ENCODE measurements around the gene IL10RA. TPM values are rescaled to one million over a fixed set of nuclear protein-coding genes. Genes with fewer than 3 reads are reported as not detected.

IL10RA gene
- total and polyA plus RNA-seq, 3 donors from 2014 or later, result 3.6 to 12.8 (median 7.6) TPM

DNA sequence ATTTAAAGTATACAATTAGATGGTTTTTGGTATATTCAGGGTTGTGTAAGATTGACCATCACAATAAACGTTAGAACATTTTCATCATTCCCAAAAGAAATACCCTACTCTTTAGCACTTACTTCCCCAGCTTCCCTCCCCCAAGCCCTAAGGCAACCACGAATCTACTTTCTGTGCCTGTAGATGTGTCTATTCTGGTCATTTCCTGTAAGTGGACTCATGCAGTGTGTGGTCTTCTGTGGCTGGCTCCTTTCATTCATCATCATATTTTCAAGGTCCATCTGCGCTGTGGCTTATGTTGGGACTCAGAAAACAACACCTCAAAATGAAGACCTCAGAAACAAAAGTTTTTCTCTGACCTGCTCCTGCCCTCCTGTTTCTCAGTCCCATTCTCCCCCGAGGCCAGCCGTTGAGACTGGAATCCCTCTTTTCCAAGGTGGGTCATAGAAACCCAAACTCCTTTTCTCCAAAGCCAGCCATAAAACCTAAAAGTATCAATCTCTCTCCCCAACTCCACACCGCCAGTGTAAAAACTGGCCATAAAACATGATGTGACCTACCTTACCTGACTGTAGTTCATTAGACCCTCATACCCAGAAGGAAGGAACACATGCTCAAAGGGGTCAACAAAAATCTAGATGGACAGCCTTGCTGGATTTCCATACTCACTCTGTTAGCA, 44.1 kb upstream of the IL10RA start:
- H3K27me3 ChIP-seq, result no peaks in the 10 kb centered on the region
- DNase-seq, result no peak
- no peaks in the 10 kb centered on the region for H3K4me1 ChIP-seq
- no peaks in the 10 kb centered on the region for H3K36me3 ChIP-seq (ENCODE audit: low read depth, missing control alignments)
- no peak overlapping the region for H3K27ac ChIP-seq
- TF ChIP-seq CTCF (IDR thresholded peaks at IDR 0.05), result no peak
- TF ChIP-seq POLR2A (IDR thresholded peaks at IDR 0.05), result no peak
- intact Hi-C loops (cut with DNase I; ENCODE audit: low total_unique reads), result loop anchor here (10.0 kb wide), 1 partner anchor 113 kb away; no protein-coding TSS in a partner anchor
- no peaks in the 10 kb centered on the region for H3K9me3 ChIP-seq
- WGBS, 2 donors, result 91 to 92% methylated on average over 6 of the region's 6 CpGs
- no peak overlapping the region for H3K4me3 ChIP-seq

DNA sequence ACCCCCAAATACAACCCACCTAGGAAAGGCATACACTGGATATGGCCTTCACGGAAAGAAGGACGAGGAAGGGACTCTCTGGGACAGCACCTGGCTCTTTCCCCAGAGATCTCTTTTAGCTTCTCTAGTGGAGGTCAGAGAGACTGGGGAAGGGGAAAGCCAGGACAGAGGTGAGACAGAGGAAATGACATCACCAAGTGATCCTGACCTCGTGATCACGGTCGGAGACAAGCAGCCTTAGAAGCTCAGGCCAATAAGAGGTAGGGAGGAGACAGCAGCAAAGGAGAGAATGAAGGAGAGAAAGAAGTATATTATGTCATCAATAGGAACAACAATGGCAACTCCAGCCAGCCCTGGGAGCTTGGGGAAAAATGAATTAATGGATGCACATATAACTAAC, 41.6 kb upstream of the IL10RA start:
- no peak overlapping the region for H3K4me3 ChIP-seq
- no peaks in the 10 kb centered on the region for H3K4me1 ChIP-seq
- TF ChIP-seq POLR2A (IDR thresholded peaks at IDR 0.05) (no peak), CTCF (IDR thresholded peaks at IDR 0.05) (no peak)
- intact Hi-C loops (cut with DNase I; ENCODE audit: low total_unique reads), result loop anchor here (10.0 kb wide), 1 partner anchor 110 kb away; no protein-coding TSS in a partner anchor
- no peaks in the 10 kb centered on the region for H3K36me3 ChIP-seq (ENCODE audit: low read depth, missing control alignments)
- H3K27ac ChIP-seq, result no peak overlapping the region
- DNase-seq, result no peak
- H3K27me3 ChIP-seq, result no peaks in the 10 kb centered on the region
- no peaks in the 10 kb centered on the region for H3K9me3 ChIP-seq
- 81 to 86% methylated on average over 5 of the region's 5 CpGs for WGBS, 2 donors

GRCh38 chr11:117945047-117945810, 41.0 kb upstream of the IL10RA start:
- Histone ChIP-seq H3K4me3 (no peak overlapping the region), H3K27me3 (no peaks in the 10 kb centered on the region), H3K4me1 (no peaks in the 10 kb centered on the region), H3K27ac (no peak overlapping the region), H3K9me3 (no peaks in the 10 kb centered on the region), H3K36me3 (ENCODE audit: low read depth, missing control alignments) (no peaks in the 10 kb centered on the region)
- intact Hi-C loops (cut with DNase I; ENCODE audit: low total_unique reads), result loop anchor here (5.0 to 10.0 kb wide), 2 partner anchors 103 to 110 kb away; no protein-coding TSS in a partner anchor
- DNase-seq, result no peak
- WGBS, 2 donors, result 50 to 71% methylated on average over 7 of the region's 7 CpGs
- TF ChIP-seq CTCF (IDR thresholded peaks at IDR 0.05), result peak in 1 of 3 experiments; percentile 1
- no peak for TF ChIP-seq POLR2A (IDR thresholded peaks at IDR 0.05)

GRCh38 chr11:117946156-117946841, 39.9 kb upstream of the IL10RA start:
- H3K27ac ChIP-seq, result no peak overlapping the region
- H3K27me3 ChIP-seq, result no peaks in the 10 kb centered on the region
- intact Hi-C loops (cut with DNase I; ENCODE audit: low total_unique reads), result loop anchor here (5.0 to 10.0 kb wide), 2 partner anchors 104 to 109 kb away; no protein-coding TSS in a partner anchor
- no peaks in the 10 kb centered on the region for H3K36me3 ChIP-seq (ENCODE audit: low read depth, missing control alignments)
- H3K9me3 ChIP-seq, result no peaks in the 10 kb centered on the region
- WGBS, 2 donors, result 58 to 60% methylated on average over 5 of the region's 5 CpGs
- TF ChIP-seq CTCF (IDR thresholded peaks at IDR 0.05) (no peak), POLR2A (IDR thresholded peaks at IDR 0.05) (no peak)
- H3K4me3 ChIP-seq, result no peak overlapping the region
- no peak for DNase-seq
- no peaks in the 10 kb centered on the region for H3K4me1 ChIP-seq
